HG03060 (cell line): ENCODE measurements around the gene PARD3B.

Experiments
- ATAC-seq: cut with Tn5 transposase; IDR thresholded peaks from one replicate; pipeline ENCODE4 v1.9.1; 2021; ENCODE audit warnings: low read depth, moderate number of reproducible peaks; ENCODE audit not compliant: unreplicated experiment

Gene PARD3B, protein sequence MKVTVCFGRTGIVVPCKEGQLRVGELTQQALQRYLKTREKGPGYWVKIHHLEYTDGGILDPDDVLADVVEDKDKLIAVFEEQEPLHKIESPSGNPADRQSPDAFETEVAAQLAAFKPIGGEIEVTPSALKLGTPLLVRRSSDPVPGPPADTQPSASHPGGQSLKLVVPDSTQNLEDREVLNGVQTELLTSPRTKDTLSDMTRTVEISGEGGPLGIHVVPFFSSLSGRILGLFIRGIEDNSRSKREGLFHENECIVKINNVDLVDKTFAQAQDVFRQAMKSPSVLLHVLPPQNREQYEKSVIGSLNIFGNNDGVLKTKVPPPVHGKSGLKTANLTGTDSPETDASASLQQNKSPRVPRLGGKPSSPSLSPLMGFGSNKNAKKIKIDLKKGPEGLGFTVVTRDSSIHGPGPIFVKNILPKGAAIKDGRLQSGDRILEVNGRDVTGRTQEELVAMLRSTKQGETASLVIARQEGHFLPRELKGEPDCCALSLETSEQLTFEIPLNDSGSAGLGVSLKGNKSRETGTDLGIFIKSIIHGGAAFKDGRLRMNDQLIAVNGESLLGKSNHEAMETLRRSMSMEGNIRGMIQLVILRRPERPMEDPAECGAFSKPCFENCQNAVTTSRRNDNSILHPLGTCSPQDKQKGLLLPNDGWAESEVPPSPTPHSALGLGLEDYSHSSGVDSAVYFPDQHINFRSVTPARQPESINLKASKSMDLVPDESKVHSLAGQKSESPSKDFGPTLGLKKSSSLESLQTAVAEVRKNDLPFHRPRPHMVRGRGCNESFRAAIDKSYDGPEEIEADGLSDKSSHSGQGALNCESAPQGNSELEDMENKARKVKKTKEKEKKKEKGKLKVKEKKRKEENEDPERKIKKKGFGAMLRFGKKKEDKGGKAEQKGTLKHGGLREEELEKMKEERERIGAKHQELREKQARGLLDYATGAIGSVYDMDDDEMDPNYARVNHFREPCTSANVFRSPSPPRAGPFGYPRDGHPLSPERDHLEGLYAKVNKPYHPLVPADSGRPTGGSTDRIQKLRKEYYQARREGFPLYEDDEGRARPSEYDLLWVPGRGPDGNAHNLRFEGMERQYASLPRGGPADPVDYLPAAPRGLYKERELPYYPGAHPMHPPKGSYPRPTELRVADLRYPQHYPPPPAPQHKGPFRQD (N-terminal part only)

DNA sequence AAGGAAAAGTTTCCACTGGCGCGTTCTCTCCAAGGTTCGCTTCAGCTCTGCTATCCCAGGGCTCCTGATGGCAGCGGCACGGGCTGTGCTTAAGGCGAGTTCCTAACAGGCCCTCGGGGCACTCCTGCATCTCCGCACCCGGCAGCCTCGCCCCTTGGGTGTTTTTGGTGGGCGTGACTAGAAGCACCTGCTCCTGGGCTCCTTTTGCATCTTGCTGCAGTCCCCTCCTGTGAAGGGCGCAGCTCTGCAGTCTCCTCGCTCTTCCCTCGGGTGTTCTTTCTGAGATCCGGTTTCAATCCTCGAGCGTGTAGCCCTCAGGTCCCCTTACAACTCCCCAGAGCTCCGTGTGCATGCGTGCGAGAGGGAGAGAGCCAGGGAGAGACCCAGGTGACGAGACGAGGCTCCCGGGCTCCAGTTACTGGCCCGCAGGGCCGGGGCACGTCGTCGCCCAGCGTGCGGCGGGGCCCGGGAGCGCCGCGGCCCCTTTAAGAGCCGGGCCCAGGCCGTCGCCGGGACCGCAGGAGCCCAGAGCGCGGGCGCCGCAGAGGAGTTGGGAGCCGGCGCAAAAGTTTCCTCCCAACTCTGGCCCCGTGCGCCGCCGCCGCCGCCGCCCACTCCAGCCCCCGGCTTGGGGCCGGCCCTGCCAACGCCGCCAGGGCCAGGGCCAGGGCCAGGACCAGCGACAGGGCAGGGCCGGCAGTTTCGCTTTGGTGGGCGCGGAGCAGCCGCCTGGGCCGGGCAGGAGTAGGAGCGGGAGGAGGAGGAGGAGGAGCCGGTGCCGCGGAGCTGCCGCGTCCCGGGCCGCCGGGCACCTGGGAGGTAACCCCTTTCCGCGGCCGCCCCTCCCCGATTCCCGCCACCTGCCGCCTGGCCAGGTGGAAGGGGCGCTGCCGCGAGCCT, at the start of gene PARD3B:
TSS of gene PARD3B (plus strand) at position 515 of the 900 bp plus-strand sequence. CDS start 525 bp downstream, outside the sequence.
- ATAC-seq = no peak

DNA sequence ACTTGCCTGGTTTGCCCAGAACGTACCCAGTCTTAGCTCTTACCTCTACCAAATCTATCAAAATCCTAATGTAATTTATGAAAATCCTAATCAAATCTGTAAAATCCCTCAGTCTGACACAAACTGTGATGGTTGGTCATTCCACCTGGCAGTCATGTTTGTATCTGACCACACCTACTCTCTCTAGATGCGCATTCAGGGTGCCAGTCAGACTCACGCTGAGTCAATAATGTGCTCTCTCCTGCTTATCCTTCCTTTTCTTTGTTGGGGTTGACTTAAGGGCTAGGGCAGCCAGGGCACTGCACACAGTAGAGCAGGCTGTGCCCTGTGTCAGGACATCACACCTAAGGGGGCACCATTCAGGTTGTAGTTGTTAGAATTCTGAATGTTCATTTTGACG, 48.5 kb upstream of the PARD3B start:
- no peak for ATAC-seq

DNA sequence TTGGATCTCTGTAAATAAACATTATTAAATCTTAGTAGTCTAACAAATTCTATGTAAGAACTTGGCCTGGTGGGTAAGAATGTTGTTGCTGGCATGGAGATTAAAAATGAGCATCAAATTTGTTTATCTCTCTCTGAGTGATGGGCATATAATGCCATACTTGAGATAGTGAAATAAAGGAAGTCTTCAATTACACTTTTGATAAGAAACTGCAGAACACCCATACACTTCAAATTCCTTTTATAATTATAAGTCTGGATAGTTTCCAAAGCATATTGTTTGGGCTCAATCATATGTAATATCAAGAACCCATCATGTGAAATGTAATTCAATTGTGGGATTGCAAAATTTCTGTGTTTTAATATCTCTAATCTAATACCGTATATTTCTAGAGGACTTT, 47.4 kb upstream of the PARD3B start:
- no peak for ATAC-seq

- no peak for ATAC-seq
Measured at GRCh38 chr2:204498291-204498690, 47.0 kb upstream of the PARD3B start.

DNA sequence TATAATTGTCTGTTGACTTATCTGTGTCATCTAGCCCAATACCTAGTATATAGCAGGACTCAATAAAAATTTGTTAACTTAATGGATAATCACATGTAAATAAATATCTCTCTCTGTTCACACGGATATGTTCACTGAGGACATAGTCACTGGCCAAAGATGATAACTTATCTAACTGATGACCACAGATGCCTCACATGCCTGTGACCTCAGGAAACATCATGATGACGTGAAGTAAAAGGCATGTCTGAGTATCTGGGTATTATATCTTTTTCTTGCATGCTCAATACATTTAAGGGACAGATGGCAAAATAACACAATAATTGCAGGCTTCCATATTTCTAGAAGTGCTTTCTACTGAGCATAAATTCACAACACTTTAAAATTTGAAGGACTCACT, 41.4 kb upstream of the PARD3B start:
- ATAC-seq = no peak

- ATAC-seq = no peak
Measured at GRCh38 chr2:204504594-204504993, 40.7 kb upstream of the PARD3B start.

- ATAC-seq = no peak
Measured at GRCh38 chr2:204505488-204505887, 39.8 kb upstream of the PARD3B start.

- ATAC-seq = no peak
Measured at GRCh38 chr2:204505946-204506345, 39.3 kb upstream of the PARD3B start.

DNA sequence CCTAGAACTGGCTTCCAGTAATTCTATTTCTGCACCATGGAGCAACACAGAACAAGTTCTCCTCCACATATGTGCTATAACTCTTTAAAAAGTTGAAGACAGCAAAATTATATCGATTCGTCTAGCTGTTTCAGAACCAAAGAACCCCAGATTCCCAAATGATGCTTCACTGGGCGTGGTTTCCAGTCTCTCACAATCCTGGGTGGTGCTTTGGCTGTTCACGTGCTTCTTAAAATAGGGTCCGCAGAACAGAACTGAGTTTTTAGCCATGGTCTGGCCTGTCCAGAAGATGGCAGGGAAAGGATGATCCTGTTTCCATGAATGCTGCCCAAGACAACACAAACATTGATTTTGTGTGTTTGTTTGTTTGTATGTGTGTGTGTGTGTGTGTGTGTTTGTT, 37.6 kb upstream of the PARD3B start:
- ATAC-seq = no peak

GRCh38 chr2:204510709-204511420, 34.4 kb upstream of the PARD3B start:
- no peak for ATAC-seq

GRCh38 chr2:204514439-204514838, 30.8 kb upstream of the PARD3B start:
- ATAC-seq = no peak

GRCh38 chr2:204515416-204515815, 29.9 kb upstream of the PARD3B start:
- no peak for ATAC-seq

GRCh38 chr2:204517154-204517553, 28.1 kb upstream of the PARD3B start:
- no peak for ATAC-seq

- ATAC-seq = no peak
Measured at GRCh38 chr2:204529795-204530463, 15.3 kb upstream of the PARD3B start.

DNA sequence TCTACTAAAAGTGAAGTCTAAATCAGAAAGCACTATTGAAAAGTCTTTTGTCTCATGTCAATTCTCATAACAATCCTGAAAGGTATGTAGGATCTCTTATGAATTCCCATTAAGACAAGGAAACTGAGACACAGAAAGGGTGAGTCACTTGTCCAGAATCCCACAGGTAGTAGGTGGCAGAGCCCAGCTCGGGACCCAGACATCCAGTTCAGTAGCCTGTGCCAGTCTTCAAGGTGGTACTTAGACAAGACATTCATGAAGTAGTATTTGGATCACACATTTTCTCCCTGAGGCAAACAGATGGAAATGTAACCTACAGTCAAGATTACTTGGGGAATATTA, 14.8 kb upstream of the PARD3B start:
- no peak for ATAC-seq

GRCh38 chr2:204533629-204534370, 11.5 kb upstream of the PARD3B start:
- ATAC-seq = no peak

DNA sequence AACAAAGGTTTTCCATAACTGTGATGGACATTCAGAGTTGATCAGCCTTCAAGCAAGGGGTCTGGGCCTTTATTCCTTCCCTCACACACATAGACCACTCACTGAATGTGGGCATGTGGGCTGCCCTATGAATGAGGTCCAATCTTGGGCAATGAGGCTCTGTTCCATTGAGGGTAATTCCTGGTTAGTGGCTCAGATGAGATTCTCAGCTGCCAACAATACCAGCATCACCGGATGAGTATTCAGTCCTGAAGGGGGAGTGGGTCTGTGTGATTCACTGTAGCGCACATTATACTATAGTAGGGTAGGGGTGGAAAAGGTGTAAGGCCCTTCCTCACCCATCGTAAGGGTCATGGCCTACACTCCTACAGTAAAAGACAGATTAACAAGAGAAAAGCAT, 9.9 kb upstream of the PARD3B start:
- no peak for ATAC-seq

DNA sequence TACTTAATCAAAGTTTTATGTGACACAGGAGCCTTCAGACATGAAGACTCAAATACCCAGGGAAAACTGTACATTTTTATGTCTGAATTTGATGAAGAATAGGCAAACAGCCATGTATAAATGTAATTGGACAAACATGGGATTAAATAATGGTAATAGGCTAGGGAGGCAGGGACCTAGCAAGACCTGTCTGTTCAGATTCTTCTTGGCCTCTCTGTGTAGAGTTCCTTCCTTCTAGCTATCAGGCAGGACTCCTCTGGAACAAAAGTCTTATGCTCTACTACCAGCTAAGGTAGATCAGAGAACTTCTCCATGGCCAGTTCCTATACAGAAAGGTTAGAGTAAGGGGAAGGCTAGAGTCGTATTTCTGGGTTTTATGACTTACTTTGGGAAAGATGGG, 9.5 kb upstream of the PARD3B start:
- no peak for ATAC-seq
